Measurements from ENCODE around the gene SLAMF7. TPM values are rescaled to one million over a fixed set of nuclear protein-coding genes. Genes with fewer than 3 reads are reported as not detected.

SLAMF7 gene
- total RNA-seq, 1 experiment from 2014 or later: 3.9 TPM

DNA sequence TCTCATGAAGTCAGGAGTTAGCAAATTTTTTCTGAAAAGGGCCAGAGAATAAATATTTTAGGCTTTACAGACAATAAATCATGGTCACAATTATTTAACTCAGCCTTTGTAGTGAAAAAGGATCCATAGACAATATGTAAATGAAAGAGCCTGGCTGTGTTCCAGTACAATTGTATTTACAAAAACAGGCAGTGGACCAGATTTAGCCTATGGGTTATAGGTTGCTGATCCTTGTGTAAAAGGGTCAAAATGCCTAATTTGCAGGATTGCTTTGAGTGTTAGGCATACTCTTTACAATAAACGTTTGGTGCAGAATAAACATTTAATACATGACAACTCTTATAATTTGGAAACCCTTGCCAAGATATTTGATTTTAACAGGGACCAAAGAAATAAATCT lies 6.5 kb downstream of the SLAMF7 start:
- no peak for DNase-seq (ENCODE audit: low read depth)

DNA sequence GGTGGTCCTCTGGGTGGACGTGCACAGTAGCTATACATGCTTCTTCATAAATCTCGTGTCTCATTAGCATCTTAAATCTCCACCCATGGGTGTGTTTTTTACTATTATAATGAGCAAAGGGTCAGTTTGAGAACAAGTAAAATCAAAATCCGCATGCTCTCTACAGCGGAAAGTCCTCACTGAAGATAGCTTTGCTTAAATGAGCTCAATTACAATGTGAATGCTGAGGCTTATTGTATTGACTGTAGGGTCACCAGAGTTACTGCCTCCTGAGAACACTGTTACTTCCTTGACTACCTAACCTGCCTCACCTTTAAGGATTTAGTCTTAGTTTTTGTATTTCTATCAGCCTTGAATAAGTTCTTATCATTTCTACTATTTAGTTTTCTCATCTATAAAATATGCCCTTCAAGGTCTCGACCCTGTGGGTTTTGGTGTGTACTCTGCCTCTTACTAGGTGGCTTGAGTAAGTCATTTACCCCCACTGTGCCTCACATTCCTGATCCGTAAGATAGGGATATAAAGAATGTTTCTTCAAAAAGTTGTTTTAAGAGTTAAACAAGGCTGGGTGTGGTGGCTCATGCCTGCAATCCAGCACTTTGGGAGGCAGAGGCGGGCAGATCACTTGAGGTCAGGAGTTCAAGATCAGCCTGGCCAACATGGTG lies 7.9 kb downstream of the SLAMF7 start:
- DNase-seq (ENCODE audit: low read depth): peak; percentile 75

DNA sequence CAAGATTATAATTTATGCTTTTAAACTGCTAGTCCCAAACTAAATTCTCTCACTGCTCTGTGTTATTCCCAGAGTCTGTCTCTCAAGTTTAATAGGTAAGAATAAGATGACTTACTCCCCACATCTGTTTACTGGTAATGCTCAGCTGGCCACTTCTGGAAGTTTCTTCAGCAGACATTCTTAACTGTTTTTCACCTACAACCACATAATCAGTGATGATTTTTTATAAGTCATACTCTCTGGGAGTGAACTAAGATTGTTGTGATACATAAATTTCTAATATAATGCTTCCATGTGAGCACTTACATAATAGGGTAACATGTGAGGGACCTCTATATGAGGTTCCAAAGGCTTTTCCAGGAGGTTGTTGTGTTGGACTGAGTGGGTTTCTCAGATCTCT lies 8.7 kb downstream of the SLAMF7 start:
- DNase-seq (ENCODE audit: low read depth): peak; percentile 32

DNA sequence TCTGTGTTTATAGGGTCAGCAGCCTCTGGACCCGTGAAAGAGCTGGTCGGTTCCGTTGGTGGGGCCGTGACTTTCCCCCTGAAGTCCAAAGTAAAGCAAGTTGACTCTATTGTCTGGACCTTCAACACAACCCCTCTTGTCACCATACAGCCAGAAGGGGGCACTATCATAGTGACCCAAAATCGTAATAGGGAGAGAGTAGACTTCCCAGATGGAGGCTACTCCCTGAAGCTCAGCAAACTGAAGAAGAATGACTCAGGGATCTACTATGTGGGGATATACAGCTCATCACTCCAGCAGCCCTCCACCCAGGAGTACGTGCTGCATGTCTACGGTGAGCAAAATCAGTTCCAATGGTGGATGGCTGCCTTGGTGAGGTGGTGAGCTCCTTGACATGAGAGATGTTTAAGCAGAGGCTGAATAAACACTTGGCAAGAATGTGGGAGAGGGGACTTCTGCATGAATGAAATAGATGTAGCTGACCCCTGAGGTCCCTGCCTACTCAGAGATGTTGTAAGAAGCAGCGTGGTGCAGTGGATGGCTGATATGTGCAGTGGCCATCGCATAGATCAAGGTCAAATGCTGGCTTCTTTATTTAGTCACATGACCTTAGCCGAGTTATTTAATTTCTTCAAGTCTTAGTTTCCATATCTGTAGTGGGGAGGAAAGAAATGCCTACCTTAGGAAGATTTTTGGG lies 9.3 kb downstream of the SLAMF7 start:
- DNase-seq (ENCODE audit: low read depth): peak; percentile 82

DNA sequence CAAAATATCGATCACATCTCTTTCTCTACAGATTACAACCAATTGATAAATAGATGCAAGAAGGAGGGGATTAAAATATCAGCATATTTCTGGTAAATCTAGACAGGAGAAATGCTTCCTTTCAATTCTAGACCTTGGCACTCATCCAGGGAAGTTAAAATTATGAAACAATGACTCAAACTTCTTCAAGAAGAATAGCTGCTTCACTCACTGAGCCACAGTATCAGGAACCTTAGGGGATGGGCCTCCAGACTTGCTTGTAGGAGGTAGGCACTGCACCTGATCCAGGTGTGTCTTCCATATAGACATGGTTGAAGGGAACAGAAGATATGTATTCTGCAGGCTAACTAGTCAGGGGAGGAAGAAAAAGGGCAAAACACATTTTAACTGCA lies 9.8 kb downstream of the SLAMF7 start:
- DNase-seq (ENCODE audit: low read depth): peak; percentile 50

DNA sequence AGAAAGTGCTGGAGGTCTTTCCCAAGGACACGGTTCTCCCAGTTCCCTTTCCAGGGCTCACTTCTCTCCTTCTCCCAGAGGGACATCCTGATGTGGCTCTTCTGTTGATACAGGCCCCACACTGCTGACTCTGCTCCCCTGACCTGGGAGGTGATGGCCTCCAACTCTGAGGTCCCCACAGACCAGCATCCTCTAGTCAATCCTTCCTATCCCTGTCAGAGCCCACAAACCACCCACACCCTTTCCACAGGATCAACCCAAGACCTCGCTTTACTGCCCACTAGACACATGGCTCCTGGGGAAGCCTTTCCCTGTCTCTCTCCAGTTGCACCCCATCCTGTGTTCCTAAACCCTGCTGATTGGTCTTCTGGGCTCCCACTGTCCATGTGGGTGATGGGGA lies 11.6 kb downstream of the SLAMF7 start:
- DNase-seq (ENCODE audit: low read depth): no peak

DNA sequence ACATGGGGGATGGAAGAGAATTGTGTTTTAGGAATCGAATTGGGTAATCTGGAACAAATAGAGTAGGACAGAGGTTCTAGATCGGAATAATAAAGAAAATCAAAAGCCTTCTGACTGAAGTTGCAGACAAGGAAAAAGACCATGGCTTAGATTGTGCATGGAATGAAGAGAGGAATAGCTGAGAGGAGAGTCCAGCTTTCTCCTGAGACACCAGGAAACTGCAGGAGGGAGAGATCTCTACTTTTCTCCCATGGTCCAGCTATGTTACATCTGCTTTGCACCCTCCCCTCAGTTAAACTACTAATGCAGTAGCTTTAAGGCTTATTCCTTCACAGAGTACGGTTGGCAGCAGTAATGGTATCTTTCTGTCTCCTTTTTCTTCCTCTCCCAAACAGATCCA lies 13.4 kb downstream of the SLAMF7 start:
- no peak for DNase-seq (ENCODE audit: low read depth)

DNA sequence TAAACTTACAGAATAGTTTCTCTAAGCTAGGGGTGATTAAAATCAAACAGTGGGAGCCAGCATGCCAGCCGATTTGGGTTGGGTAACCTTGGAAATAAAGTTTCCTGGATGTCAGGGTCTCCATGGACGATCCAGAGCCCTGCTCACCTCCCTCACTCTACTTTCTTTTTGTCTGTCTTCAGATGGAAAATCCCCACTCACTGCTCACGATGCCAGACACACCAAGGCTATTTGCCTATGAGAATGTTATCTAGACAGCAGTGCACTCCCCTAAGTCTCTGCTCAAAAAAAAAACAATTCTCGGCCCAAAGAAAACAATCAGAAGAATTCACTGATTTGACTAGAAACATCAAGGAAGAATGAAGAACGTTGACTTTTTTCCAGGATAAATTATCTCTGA lies 13.9 kb downstream of the SLAMF7 start:
- no peak for DNase-seq (ENCODE audit: low read depth)

DNA sequence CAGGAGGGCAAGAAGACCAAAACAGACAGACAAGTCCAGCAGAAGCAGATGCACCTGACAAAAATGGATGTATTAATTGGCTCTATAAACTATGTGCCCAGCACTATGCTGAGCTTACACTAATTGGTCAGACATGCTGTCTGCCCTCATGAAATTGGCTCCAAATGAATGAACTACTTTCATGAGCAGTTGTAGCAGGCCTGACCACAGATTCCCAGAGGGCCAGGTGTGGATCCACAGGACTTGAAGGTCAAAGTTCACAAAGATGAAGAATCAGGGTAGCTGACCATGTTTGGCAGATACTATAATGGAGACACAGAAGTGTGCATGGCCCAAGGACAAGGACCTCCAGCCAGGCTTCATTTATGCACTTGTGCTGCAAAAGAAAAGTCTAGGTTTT lies 14.5 kb downstream of the SLAMF7 start:
- DNase-seq (ENCODE audit: low read depth): no peak

DNA sequence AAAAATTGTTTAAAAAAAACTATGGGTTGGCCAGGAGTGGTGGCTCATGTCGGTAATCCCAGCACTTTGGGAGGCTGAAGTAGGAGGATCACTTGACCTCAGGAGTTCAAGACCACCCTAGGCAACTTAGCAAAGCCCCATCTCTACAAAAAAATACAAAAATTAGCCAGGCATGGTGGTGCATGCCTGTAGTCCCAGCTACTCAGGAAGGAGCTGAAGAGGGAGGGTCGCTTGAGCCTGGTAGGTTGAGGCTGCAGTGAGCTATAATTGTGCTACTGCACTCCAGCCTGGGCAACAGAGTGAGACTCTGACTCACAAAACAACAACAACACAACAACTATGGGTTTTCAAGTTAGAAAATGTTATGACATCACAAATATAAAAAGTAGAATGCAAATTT lies 16.4 kb downstream of the SLAMF7 start:
- no peak for DNase-seq (ENCODE audit: low read depth)

DNA sequence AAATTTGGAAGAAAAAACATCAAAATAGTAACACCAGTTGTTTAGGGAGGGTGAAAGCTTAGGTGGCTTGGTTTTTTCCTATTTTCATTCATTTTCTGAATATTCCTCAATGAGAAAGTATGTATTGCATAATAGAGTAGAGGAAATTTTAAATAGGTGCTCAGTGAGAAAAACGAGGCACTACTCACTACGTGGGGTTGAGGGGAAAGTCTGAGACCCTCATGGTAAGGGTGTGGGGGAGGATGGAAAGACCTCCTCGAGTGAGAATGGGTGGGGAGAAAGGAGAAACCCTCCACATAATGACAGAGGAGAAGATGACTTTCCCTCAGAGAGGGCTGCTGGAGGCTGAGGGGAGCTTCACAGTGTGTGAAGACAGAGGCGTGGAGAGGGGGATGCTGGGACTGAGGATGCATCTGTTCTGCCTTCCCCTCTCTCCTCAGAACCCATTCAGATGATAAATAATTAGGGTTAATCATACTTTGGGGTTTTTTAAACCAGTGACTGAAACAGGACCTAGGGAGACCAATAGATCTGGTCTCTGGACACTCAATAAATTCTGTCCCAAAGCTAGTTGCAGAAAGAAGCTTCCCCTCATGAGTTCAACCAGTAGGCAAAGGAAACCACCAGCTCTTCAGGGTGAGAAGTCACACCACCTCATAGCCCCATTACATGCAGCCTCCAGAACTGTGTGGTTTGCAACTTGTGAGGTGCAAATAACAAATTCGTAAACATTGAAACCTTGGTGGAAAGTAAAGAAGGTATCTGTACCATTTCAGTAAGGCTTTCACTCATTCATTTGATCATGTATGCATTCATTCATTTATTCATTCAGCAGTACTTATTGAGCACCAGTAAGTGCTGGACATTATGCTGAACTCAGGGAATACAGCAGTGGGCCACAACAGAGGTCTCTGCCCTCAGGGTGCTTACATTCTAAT lies 17.1 kb downstream of the SLAMF7 start:
- DNase-seq (ENCODE audit: low read depth): no peak

DNA sequence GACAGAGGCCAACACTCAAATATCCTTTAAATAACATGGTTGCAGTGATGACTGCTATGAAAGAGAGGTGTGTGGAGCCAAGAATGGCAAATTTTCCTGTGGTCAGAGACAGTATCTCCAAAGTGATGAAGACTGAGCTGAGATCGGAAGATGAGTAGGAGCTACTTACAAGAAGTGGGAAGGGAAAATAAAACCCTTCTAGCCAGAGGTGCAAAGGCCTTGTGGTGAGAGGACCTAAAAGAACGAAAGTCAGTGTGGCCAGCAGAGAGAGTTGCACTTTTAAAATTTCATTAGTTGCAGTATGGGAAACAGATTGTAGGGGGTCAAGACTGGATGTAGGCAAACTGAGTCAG lies 17.8 kb downstream of the SLAMF7 start:
- no peak for DNase-seq (ENCODE audit: low read depth)

DNA sequence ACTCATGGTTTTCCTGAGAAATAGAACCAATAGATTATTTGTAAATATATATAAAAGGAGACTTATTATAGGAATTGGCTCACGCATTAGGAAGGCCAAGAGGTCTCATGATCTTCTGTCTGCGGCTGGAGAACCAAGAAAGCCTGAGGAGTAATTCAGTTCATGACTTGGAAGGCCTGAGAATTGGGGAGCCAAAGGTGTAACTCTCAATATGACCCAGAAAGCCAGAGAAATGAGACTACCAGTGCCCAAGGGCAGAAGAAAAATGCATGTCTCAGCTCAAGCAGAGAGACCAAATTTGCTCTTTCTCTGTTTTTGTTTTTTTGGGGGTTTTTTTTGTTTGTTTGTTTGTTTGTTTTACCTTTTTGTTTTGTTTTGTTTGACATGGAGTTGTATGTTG lies 19.5 kb downstream of the SLAMF7 start:
- DNase-seq (ENCODE audit: low read depth): no peak

DNA sequence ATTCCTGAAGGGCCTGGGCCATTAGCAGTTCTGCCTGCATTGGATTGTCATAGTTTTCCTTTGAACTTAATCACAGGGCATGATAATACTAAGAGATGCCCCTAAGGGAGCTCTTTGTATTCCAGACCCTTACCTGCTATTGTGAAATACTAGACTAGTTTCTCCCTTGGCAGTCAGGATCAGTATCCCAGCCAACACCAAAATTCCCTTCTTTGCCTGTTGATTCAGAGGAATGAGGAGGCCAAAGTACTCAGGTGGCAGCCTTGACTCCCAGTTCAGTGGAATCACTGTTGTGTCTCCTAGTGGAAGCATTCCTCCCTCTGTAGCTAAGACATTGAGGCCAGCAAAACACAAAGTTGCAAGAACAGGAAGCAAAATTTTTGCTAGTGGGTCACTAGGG lies 20.7 kb downstream of the SLAMF7 start:
- DNase-seq (ENCODE audit: low read depth): no peak

DNA sequence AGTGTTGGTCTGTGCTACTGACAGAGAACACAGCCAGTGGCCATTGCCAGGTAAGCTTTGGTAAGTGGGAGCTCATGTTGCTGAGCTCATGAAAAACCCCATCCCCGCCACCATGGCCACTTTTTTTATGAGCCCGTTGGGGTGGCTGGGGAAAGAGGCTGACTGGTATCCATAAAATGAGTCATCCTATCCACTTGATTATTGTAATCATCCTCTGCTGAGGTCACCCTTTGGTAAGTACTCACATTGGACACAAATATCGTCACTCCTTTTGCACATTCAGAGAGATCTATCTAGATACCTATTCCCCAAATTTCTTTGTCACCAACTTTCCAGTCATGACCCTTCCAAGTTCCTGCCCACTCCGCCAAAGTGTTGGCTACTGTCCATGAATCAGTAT lies 22.0 kb downstream of the SLAMF7 start:
- peak; percentile 69 for DNase-seq (ENCODE audit: low read depth)

DNA sequence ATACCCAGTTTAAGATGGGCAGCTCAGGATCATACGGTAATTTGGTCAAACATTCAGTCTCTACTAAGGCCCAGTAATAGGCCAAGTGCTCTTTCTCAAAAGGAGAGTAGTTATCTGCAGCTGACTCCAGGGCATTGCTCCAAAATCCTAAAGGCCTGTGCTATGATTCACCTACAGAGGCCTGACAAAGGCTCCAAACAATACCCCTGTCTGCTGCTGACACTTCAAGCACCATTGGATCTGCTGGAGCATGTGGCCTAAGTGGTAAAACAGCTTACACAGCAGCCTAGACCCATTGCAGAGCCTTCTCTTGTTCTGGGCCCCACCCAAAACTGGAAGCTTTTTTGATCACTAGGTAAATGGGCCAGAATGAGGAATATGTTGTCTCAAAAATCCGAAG lies 22.8 kb downstream of the SLAMF7 start:
- peak; percentile 81 for DNase-seq (ENCODE audit: low read depth)

DNA sequence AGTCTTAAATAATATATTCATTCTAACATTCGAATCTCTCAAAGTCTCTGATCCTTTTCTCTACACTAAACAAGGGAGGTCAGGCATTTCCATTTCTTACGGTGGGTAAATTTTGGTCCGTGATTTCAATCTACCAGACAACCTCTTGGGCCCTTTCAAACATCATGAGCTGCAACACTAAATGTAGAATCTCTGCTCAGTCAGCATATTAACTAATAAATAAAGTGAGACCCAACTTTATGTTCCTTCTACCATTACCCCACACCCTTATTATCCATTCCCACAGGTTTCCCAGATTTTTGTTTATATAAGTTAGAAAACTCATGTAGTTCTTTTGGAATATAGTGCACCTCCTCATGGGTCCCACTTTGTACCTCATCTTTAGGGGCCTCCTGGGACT lies 24.9 kb downstream of the SLAMF7 start:
- DNase-seq (ENCODE audit: low read depth): no peak

DNA sequence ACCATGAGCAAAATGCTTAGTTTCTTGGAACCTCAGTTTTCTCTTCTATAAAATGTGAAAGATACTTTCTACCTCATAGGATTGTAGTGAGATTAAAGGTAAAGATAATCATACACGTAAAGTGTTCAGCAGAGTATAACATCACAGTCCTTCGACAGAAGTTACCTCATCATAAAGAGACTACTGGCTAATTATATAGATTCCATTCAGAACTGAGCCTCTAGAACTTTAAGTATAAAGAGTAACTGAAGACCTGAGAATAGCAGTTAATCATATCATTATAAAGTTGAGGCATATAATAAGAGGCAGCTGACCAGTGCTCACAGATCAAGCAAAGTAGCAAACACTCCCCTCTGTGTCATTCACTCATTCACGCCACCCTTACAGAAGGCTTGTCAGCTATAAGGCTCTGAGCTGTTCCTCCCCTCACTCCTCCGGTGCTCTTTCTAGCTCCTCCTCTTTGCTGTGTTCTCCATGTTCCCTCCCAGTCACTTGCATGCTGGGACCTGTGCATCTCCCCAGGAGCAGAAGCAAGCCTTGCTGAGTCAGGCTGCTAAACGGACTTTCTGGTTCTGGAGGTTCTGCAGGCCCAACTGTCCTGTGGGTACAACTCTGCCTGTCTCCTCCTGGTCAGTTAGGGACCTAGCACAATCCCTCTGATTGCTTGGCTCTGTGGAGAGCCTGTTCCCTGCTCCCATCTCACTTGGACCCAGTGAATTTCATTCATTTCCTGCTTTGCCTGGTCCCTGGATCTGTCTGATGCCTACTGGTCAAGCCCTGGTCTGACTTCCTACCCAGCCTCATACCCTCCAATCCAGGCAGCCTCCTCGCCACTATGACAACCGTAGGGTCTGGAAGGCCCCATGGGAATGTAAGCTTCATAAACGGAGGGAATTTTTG lies 28.6 kb downstream of the SLAMF7 start:
- peak; percentile 57 for DNase-seq (ENCODE audit: low read depth)

DNA sequence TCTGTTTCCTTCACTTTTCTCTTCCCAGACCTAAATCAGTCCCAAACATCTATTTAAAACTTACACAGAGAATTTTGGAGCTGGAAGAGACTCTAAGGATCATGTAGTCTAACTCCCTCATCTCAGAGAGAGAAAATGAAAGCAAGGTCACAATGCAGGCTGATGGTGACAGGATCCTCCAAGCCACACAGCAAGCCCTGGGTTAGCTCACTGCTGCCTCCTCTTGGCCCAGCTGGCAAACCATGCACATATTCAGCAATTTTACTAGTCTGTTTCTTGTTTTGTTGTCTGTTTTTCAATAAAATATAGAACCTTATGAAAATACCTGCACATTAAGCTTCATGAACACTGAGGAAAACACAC lies 29.2 kb downstream of the SLAMF7 start:
- DNase-seq (ENCODE audit: low read depth): peak; percentile 64

DNA sequence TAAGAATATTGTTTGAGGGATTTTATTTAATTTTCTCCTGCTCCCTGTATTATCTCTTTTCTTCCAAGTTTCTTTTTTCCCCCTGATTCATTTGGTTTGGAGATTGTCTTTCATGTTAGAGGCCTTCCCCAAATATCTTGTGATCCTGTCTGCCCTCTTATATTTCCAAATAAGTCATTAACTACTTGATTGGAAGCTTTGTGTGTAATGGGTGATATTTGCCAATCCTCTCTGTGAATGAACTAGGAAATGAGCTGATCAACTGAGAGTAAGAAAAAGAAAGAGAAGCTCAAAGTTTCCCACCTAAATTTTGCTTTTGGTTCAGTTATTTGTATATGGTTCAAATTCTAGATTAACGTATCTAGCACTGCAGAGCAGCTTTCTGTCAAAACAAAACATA lies 33.3 kb downstream of the SLAMF7 start:
- DNase-seq (ENCODE audit: low read depth): no peak

DNA sequence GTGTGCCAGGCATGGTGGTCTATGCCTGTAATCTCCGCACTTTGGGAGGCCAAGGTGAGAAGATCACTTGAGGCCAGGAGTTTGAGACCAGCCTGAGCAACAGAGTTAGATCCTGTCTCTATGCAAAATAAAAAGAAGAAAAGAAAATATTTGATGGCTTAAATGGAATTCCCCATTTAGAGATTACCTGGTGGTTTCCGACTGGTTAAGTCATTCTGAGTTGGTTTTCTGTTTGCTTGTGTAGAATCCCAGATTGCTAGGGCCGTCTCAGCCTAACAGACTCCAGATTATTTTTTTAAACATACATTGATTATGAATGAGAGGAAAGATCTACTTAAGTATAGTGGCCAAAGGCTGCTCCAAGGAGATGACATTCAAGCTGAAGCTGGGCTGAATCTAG lies 34.0 kb downstream of the SLAMF7 start:
- DNase-seq (ENCODE audit: low read depth): no peak
